ENCODE data around the gene PACSIN3. TPM values are rescaled to one million over a fixed set of nuclear protein-coding genes. Genes with fewer than 3 reads are reported as not detected.

Gene PACSIN3
- total RNA-seq, 1 donor from 2014 or later = 1.5 TPM

- TF ChIP-seq CTCF (IDR thresholded peaks at IDR 0.05) = no peak
- peaks cover 14% of the 10 kb centered on the region for H3K4me1 Mint-ChIP-seq
- H3K27me3 Mint-ChIP-seq = peaks cover 9% of the 10 kb centered on the region
- intact Hi-C loops (cut with micrococcal nuclease) = no loop called here
- H3K4me3 Mint-ChIP-seq = no peak overlapping the region
- no peak for DNase-seq
- H3K27ac Mint-ChIP-seq = no peak overlapping the region
- ChIA-PET POLR2A (interaction anchor here (0.7 to 2.1 kb wide), 2 partner anchors 31 to 65 kb away, joined by 4 to 16 read pairs; partner anchors contain the start of genes ACP2 and DDB2), CTCF (no interaction called here)
- no peaks in the 10 kb centered on the region for H3K9me3 Mint-ChIP-seq
- H3K36me3 Mint-ChIP-seq (ENCODE audit: low read depth) = no peaks in the 10 kb centered on the region
- ATAC-seq (ENCODE audit: low read depth) = no peak
These were observed 2.3 kb downstream of the PACSIN3 start for GRCh38 chr11:47183969-47184368.

- H3K36me3 Mint-ChIP-seq (ENCODE audit: low read depth) = no peaks in the 10 kb centered on the region
- peaks cover 9% of the 10 kb centered on the region for H3K27me3 Mint-ChIP-seq
- ATAC-seq (ENCODE audit: low read depth) (no peak), DNase-seq (no peak)
- intact Hi-C loops (cut with micrococcal nuclease) = no loop called here
- CTCF ChIA-PET = no interaction called here
- POLR2A ChIA-PET = no interaction called here
- no peak for TF ChIP-seq CTCF (IDR thresholded peaks at IDR 0.05)
- H3K4me1 Mint-ChIP-seq = peaks cover 15% of the 10 kb centered on the region
- H3K27ac Mint-ChIP-seq = no peak overlapping the region
- H3K4me3 Mint-ChIP-seq = no peak overlapping the region
- H3K9me3 Mint-ChIP-seq = no peaks in the 10 kb centered on the region
These were observed 3.0 kb downstream of the PACSIN3 start for GRCh38 chr11:47183031-47183856.

- ChIA-PET POLR2A (no interaction called here), CTCF (interaction anchor here (1.9 kb wide), 1 partner anchor 77 kb away, joined by 5 read pairs; no protein-coding TSS in a partner anchor)
- Mint-ChIP-seq H3K27me3 (peaks cover 9% of the 10 kb centered on the region), H3K27ac (no peak overlapping the region), H3K4me3 (no peak overlapping the region), H3K4me1 (peaks cover 19% of the 10 kb centered on the region), H3K36me3 (ENCODE audit: low read depth) (no peaks in the 10 kb centered on the region), H3K9me3 (no peaks in the 10 kb centered on the region)
- no peak for ATAC-seq (ENCODE audit: low read depth)
- no peak for TF ChIP-seq CTCF (IDR thresholded peaks at IDR 0.05)
- no peak for DNase-seq
- intact Hi-C loops (cut with micrococcal nuclease) = no loop called here
These were observed 3.9 kb downstream of the PACSIN3 start for GRCh38 chr11:47182380-47182779.

GRCh38 chr11:47181271-47181670 lies 5.0 kb downstream of the PACSIN3 start:
- Mint-ChIP-seq H3K4me1 (peaks cover 15% of the 10 kb centered on the region), H3K4me3 (no peak overlapping the region), H3K27me3 (peaks cover 7% of the 10 kb centered on the region), H3K27ac (no peak overlapping the region), H3K9me3 (no peaks in the 10 kb centered on the region), H3K36me3 (ENCODE audit: low read depth) (peaks cover 8% of the 10 kb centered on the region)
- DNase-seq (no peak), ATAC-seq (ENCODE audit: low read depth) (no peak)
- TF ChIP-seq CTCF (IDR thresholded peaks at IDR 0.05) = no peak
- CTCF ChIA-PET = interaction anchor here (1.1 to 1.9 kb wide), 2 partner anchors 24 to 78 kb away, joined by 4 to 5 read pairs; no protein-coding TSS in a partner anchor
- intact Hi-C loops (cut with micrococcal nuclease) = no loop called here
- POLR2A ChIA-PET = interaction anchor here (0.5 kb wide), 1 partner anchor 46 kb away, joined by 3 read pairs; no protein-coding TSS in a partner anchor

- no peak for ATAC-seq (ENCODE audit: low read depth)
- peaks cover 7% of the 10 kb centered on the region for H3K27me3 Mint-ChIP-seq
- no peaks in the 10 kb centered on the region for H3K9me3 Mint-ChIP-seq
- no peak overlapping the region for H3K4me3 Mint-ChIP-seq
- intact Hi-C loops (cut with micrococcal nuclease) = no loop called here
- DNase-seq = no peak
- peaks cover 24% of the 10 kb centered on the region for H3K4me1 Mint-ChIP-seq
- TF ChIP-seq CTCF (IDR thresholded peaks at IDR 0.05) = no peak
- H3K36me3 Mint-ChIP-seq (ENCODE audit: low read depth) = peaks cover 14% of the 10 kb centered on the region
- CTCF ChIA-PET = interaction anchor here (0.8 to 3.7 kb wide), 7 partner anchors 25 to 228 kb away, joined by 3 to 40 read pairs (median 4); partner anchors contain the start of genes ACP2, DDB2, NR1H3 and SLC39A13
- H3K27ac Mint-ChIP-seq = no peak overlapping the region
- POLR2A ChIA-PET = interaction anchor here (1.1 kb wide), 1 partner anchor 35 kb away, joined by 7 read pairs; the partner anchor contains the start of gene DDB2
These were observed 6.0 kb downstream of the PACSIN3 start for GRCh38 chr11:47180006-47180787.
